CD4-positive, alpha-beta T cell treated with Interleukin-15 for 4 hours (primary cell): ENCODE measurements around the gene USP5.

Experiments used
- DNase-seq: peaks from one replicate; pipeline ENCODE4 v3.0.0-alpha.2; 2020; ENCODE audit warnings: low spot score

Gene USP5

GRCh38 chr12:6840330-6840729 lies 11.6 kb upstream of the USP5 start:
- no peak for DNase-seq

GRCh38 chr12:6840761-6841515 lies 11.0 kb upstream of the USP5 start, which contains the start of gene GNB3:
TSS of gene GNB3 (plus strand) at chr12:6840925. CDS start at chr12:6841288, 363 bp downstream.
- DNase-seq: no peak

- DNase-seq: no peak
Observed at GRCh38 chr12:6842075-6842474, 9.9 kb upstream of the USP5 start.

GRCh38 chr12:6843118-6843902 lies 8.6 kb upstream of the USP5 start:
- no peak for DNase-seq

GRCh38 chr12:6845395-6845794 lies 6.6 kb upstream of the USP5 start:
- no peak for DNase-seq

- DNase-seq: no peak
Observed at GRCh38 chr12:6846316-6846869, 5.6 kb upstream of the USP5 start.

GRCh38 chr12:6847676-6848075 lies 4.3 kb upstream of the USP5 start:
- DNase-seq: no peak

- DNase-seq: no peak
Observed at GRCh38 chr12:6849427-6849826, 2.5 kb upstream of the USP5 start.

GRCh38 chr12:6849976-6850560 lies 1.9 kb upstream of the USP5 start:
- DNase-seq: no peak

- DNase-seq: no peak
Observed at GRCh38 chr12:6850796-6851152, 1.2 kb upstream of the USP5 start.

- peak; percentile 96 for DNase-seq
Observed at GRCh38 chr12:6851153-6851920, 613 bp upstream of the USP5 start, which contains the start of gene CDCA3. TSS of gene CDCA3 (minus strand) at chr12:6851286. CDS start at chr12:6850952, 334 bp downstream.

GRCh38 chr12:6852651-6853354 lies 853 bp downstream of the USP5 start:
- DNase-seq: peak; percentile 75

- no peak for DNase-seq
Observed at GRCh38 chr12:6853626-6854025, 1.7 kb downstream of the USP5 start.

- DNase-seq: no peak
Observed at GRCh38 chr12:6854036-6854435, 2.1 kb downstream of the USP5 start.

GRCh38 chr12:6855322-6855721 lies 3.4 kb downstream of the USP5 start:
- no peak for DNase-seq

- DNase-seq: no peak
Observed at GRCh38 chr12:6858799-6859198, 6.8 kb downstream of the USP5 start.

GRCh38 chr12:6860116-6860515 lies 8.2 kb downstream of the USP5 start:
- DNase-seq: no peak

GRCh38 chr12:6860942-6861341 lies 9.0 kb downstream of the USP5 start:
- DNase-seq: no peak

GRCh38 chr12:6861391-6861790 lies 9.4 kb downstream of the USP5 start:
- DNase-seq: no peak

- no peak for DNase-seq
Observed at GRCh38 chr12:6863033-6863432, 11.1 kb downstream of the USP5 start.
